Measurements from ENCODE around the gene CAMKK2. TPM values are rescaled to one million over a fixed set of nuclear protein-coding genes. Genes with fewer than 3 reads are reported as not detected.

The CAMKK2 gene
- total and polyA plus RNA-seq, 2 of the 13 experiments (the other 11 are each of a cell fraction or from before 2014, with no cell fraction given) = 18.8 to 20.0 TPM

- Histone ChIP-seq H3K9ac (ENCODE audit: insufficient read depth, low read depth, low read length) (no peak overlapping the region), H3K4me2 (ENCODE audit: low read depth, low read length) (no peak overlapping the region), H3K79me2 (ENCODE audit: insufficient read depth, low read length) (no peaks in the 10 kb centered on the region), H3K36me3 (replicated peaks in 1 of 2; ENCODE audit: control insufficient read depth in 1 of 2, insufficient read depth in 2 of 2, low read length in 2 of 2) (peaks cover 3 to 5% of the 10 kb centered on the region in 2 experiments; a peak in 2 of 5 replicates), H3K9me3 (ENCODE audit: low read length) (no peaks in the 10 kb centered on the region), H4K20me1 (ENCODE audit: insufficient read depth, low read length) (no peaks in the 10 kb centered on the region), H2AFZ (ENCODE audit: low read length) (no peak overlapping the region), H3K4me3 (replicated peaks in 1 of 3; ENCODE audit: insufficient read depth in 1 of 3, low read depth in 2 of 3, low read length in 3 of 3) (no peak overlapping the region), H3K27me3 (ENCODE audit: control insufficient read depth in 1 of 2, insufficient read depth in 2 of 2, low read length in 2 of 2) (no peaks in the 10 kb centered on the region), H3K27ac (ENCODE audit: extremely low read length, insufficient read depth, low read length) (no peak overlapping the region), H3K4me1 (ENCODE audit: insufficient read depth, low read length) (peaks cover 40% of the 10 kb centered on the region)
- ChIA-PET POLR2A (no interaction called here), CTCF (ENCODE audit: low intra/inter-chr PET ratio, low total read pairs) (no interaction called here)
- intact Hi-C loops (cut with micrococcal nuclease; ENCODE audit: unreplicated experiment) (loop anchor here (10.0 kb wide), 1 partner anchor 104 kb away; no protein-coding TSS in a partner anchor), in situ Hi-C loops (cut with HindIII; ENCODE audit: extremely low pct_ligation_motif_present, low pct_unique_long_range_greater_than_20kb) (no loop called here)
- FAIRE-seq (no peak), DNase-seq (ENCODE audit: low spot score) (no peak), ATAC-seq (no peak)
- BruUV-seq (replicated peaks) = no TSS peak
- WGBS (ENCODE audit: low lambda C conversion rate) = 95% methylated on average over 18 of the region's 18 CpGs
- no peak for TF ChIP-seq HOXA3 (CRISPR knock-in tag; IDR thresholded peaks at IDR 0.05)
- TF ChIP-seq, protein P1, sequence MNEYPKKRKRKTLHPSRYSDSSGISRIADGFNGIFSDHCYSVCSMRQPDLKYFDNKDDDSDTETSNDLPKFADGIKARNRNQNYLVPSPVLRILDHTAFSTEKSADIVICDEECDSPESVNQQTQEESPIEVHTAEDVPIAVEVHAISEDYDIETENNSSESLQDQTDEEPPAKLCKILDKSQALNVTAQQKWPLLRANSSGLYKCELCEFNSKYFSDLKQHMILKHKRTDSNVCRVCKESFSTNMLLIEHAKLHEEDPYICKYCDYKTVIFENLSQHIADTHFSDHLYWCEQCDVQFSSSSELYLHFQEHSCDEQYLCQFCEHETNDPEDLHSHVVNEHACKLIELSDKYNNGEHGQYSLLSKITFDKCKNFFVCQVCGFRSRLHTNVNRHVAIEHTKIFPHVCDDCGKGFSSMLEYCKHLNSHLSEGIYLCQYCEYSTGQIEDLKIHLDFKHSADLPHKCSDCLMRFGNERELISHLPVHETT (CRISPR knock-in tag; conservative IDR thresholded peaks at IDR 0.05) = no peak
- no peak for TF ChIP-seq ZKSCAN8 (CRISPR knock-in tag; IDR thresholded peaks at IDR 0.05; ENCODE audit: borderline replicate concordance)
- no peak for TF ChIP-seq STAT5B (CRISPR knock-in tag; IDR thresholded peaks at IDR 0.05)
- TF ChIP-seq CREB3 (CRISPR knock-in tag; IDR thresholded peaks at IDR 0.05) = no peak
These were observed 77.7 kb downstream of the CAMKK2 start for GRCh38 chr12:121218588-121219352.
